D721Med (cell line): ENCODE measurements around the gene TMEM79.

Source experiments
- DNase-seq: peaks from one replicate; pipeline ENCODE4 v3.0.0; 2011; ENCODE audit warnings: low spot score; ENCODE audit not compliant: insufficient read length
- FAIRE-seq: peaks from 2 replicates; lab custom pipeline; 2011; peaks lifted over from hg19 to GRCh38; lab: Jason Lieb, UNC
- CTCF ChIP-seq: IDR thresholded peaks from 2 replicates; pipeline ENCODE4 v1.5.1; 2012; ENCODE audit warnings: mild to moderate bottlenecking, control low read depth; ENCODE audit not compliant: insufficient read depth; ENCODE audit errors: missing control alignments

Gene TMEM79

GRCh38 chr1:156249593-156249992 is 34.5 kb upstream of the TMEM79 start:
- DNase-seq (no peak), FAIRE-seq (no peak)
- no peak for TF ChIP-seq CTCF

DNA sequence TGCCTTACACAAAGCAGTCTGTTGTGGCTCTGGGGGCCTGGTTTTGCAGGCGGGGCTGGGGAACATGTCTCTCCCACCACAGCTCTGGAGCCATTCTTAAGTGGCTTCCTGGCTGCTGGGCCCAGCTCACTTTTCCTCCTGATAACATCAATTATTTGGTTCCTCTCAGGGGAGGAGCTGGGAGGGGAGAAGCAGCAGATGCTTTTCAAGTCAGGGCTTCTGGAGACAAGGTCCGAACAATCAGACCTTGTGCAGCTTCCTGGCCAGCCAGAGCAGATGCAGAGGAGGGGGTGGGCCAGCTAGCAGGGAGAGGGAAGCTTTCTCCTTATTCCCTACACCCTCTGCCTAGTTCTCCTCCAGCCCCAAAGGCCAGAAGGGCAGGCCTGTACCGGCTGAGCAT is 32.6 kb upstream of the TMEM79 start:
- DNase-seq: no peak
- no peak for FAIRE-seq

DNA sequence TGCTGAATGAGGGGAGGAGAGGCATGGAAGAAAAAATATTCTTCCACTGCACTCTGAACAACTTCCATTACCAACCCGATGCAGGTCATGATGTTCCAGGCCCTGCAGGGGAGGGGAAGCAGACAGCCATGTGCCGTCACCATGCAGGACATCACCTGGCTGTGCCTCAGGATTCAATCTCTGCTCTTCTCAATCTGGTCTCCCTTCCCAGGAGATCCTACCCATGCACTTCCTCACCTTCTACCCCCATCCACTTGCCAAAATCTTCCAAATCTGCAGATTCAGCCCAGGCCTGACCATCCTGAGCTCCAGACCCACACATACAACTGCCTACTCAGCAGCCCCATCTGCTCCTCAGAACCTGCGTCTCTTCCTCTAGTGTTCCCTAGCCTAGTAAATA is 30.5 kb upstream of the TMEM79 start:
- DNase-seq (no peak), FAIRE-seq (no peak)
- no peak for TF ChIP-seq CTCF

More for the DNA sequence above, 32.6 kb upstream of the TMEM79 start:
- no peak for TF ChIP-seq CTCF

- TF ChIP-seq CTCF: no peak
- DNase-seq (no peak), FAIRE-seq (no peak)
Observed at GRCh38 chr1:156257711-156258110, 26.4 kb upstream of the TMEM79 start.

DNA sequence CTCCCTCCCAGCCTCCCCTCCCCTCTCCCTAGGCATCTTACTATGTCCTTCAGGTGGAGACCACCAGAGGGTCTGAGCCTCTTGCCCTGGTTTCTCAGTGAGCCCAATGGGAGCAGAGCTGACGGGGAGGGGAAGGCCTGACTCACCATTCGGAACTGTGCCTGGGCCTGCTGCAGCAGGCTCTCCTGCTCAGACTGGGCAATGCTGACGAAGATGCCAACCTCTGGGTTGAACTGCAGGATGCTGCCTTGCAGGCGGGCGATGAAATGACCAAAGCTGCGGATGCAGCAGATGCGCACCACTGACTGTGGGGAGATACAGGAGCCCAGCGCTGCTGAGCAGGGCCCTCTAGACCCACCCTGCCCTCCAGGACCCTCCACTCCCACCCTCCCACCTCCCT is 25.3 kb upstream of the TMEM79 start:
- TF ChIP-seq CTCF: no peak
- FAIRE-seq (no peak), DNase-seq (no peak)

GRCh38 chr1:156259805-156260204 is 24.3 kb upstream of the TMEM79 start:
- no peak for TF ChIP-seq CTCF
- no peak for FAIRE-seq
- DNase-seq: no peak

DNA sequence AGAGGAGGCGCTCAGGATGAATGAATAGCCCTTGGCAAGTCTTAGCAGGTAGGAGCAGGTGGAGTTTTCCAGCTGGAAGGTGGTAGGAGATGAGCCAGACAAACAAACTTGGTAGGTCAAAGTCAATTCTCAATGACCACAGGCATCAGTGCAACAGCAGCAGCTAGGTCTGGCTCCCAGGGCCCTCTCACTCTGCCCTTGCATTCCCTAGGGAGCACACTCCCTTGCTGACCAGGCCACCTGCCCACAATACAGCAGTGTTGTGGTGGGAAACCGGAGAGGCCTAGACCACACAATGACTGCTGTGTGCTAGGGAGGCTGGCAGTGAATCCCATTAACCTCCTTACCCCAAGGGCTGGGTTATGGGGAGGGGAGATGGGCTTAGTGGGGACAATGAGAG is 23.2 kb upstream of the TMEM79 start:
- FAIRE-seq (no peak), DNase-seq (no peak)

More for the DNA sequence above, 23.2 kb upstream of the TMEM79 start:
- TF ChIP-seq CTCF: no peak
